ENCODE data around the gene CACNA1H.
"Not testable (repeated sequence)": the region's sequence is repeated elsewhere in the genome, so short reads cannot be mapped to it uniquely, and the experiment has no call there.

The CACNA1H gene

DNA sequence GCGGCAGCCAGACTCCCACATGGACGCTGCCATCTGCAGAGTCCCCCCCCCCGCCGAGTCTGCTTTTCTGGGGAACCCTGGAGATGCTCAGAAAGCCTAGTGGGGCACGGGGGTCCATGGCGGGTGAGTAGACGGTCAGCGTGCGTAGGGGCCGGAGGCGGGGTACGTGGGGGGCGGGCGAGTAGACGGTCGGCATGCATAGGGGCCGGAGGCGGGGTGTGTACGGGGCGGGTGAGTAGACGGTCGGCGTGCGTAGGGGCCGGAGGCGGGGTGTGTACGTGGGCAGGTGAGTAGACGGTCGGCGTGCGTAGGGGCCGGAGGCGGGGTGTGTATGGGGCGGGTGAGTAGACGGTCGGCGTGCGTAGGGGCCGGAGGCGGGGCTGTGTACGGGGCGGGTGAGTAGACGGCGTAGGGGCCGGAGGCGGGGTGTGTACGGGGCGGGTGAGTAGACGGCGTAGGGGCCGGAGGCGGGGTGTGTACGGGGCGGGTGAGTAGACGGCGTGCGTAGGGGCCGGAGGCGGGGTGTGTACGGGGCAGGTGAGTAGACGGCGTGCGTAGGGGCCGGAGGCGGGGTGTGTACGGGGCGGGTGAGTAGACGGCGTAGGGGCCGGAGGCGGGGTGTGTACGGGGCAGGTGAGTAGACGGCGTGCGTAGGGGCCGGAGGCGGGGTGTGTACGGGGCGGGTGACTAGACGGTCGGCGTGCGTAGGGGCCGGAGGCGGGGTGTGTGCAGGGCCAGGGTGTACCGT lies 32.7 kb downstream of the CACNA1H start:
- DNase-seq (ENCODE audit: extremely low read depth in 1 of 2, low read depth in 1 of 2) = not testable (repeated sequence)

DNA sequence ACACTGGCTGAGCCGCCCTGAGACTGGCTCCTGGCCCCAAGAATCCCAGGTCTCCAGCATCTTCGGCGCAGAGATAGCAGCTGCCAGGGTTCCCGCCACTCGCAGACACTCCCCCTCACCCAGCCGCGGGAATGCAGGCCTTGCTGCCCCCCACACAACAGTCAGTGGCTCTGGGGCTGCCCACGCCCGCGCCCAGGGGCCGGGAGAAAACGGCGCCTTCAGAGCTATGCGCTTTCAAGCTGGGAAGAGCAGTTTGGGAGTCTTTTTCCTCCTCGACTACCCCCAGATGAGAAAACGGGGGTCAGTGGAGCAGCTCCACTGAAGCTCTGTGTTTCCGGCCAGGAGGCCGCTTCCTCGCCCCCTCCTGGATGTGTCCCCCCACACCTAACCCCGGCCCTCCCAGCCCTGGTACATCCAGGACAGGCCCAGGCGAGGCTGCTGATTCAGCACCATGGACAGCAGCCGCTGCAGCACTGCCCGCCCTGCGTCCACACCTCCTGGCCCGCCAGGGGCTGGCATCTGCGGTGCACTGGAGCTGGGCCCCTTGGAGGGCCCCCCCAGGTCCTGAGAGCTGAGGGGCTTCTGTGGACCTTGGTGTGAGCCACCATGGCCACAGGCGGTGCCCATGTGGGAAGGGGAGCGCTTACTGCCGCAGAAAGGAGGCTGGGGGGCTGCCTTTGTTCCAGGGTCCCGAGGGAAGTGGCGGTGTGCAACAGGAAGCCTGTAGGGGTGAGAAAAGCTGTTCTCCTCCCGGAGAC lies 35.7 kb downstream of the CACNA1H start:
- no peak for DNase-seq (ENCODE audit: extremely low read depth in 1 of 2, low read depth in 1 of 2)

DNA sequence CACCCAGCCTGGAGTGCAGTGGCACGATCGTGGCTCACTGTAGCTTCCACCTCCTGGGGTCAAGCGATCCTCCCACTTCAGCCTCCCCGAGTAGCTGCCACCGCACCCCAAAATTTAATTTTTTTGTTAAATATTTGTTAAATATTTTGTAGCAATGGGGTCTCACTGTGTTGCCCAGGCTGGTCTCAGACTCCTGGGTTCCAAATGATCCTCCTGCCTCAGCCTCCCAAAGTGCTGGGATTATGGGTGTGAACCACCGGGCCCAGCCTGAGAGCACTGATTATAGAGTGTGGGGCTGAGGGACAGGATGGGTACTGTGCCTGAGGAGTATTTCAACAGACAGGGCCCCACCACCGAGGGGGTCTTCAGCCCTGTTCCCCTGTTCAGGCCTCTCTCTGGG lies 36.5 kb downstream of the CACNA1H start:
- DNase-seq (ENCODE audit: extremely low read depth in 1 of 2, low read depth in 1 of 2) = no peak

DNA sequence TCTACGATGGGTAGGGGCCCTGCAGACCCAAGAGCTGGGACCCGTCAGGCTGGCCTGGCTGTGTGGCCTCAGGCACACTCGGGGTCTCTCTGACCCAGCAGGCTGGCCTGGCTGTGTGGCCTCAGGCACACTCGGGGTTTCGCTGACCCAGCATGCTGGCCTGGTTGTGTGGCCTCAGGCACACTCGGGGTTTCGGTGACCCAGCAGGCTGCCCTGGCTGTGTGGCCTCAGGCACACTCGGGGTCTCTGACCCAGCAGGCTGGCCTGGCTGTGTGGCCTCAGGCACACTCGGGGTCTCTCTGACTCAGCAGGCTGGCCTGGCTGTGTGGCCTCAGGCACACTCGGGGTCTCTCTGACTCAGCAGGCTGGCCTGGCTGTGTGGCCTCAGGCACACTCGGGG lies 37.9 kb downstream of the CACNA1H start:
- DNase-seq (ENCODE audit: extremely low read depth in 1 of 2, low read depth in 1 of 2) = not testable (repeated sequence)

DNA sequence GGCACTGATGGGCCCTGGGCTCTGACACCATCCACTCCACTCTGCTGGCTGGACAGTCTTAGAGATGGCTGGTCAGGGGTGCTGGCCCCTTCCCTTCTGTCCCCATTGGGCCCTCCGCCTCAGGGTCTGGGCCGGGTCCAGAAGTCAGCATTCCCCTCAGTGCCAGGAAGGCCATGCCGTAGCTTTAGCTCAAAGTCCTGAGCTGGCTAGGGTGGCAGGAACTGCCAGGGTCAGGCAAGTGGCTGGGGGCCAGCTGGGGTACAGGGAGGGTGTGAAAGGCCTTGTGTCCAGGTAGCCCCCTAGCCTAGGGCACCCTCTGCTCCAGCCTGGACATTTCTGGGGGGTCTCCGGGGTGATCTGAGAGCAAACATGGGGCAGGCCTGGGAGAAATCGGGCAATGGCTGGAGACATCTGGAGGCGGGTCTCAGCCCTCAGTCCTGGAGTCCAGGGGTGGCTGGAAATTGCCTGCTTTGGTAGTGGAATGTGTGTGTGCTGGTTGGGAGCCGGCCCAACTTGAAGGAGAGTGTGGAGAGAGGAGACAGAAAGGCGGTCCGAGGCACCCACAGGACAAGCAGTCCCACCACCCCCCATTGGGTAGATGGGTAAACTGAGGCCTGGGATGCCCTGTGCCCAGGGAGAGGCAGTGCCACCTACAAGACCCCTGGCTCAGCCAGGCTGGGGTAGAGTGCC lies 39.6 kb downstream of the CACNA1H start:
- DNase-seq (ENCODE audit: extremely low read depth in 1 of 2, low read depth in 1 of 2) = no peak

DNA sequence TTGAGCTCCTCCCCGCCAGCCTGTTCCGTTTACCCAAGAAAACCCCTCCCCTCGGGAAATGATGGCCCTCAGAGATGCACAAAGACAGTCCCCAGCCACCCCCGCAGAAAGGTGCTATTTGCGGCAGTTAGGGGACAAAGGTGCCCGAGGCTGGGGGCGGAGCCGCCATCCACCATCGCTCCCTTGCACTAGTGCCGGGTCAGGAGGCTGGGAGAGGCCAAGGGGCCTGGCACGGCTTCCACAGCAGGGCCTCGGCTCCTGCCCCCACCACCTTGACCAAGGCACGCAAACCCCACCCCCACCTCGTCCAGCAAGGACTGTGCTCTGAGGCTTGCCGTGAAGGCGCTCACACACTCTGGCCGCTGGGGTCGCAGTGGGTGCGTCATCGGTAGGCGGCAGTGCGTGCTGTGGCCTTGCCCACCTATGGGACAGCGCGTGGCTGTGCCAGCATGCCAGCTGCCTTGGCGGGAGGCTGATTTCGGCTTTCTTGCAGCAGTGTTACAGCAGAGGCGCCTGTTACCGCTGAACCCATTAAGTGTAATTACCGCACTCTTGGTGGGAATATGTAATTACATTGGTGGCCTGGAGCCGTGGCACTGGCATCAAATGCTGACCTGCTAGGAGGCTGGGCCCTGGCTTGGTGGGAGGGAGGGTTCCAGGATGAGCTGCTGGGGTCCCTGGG lies 40.4 kb downstream of the CACNA1H start:
- no peak for DNase-seq (ENCODE audit: extremely low read depth in 1 of 2, low read depth in 1 of 2)

DNA sequence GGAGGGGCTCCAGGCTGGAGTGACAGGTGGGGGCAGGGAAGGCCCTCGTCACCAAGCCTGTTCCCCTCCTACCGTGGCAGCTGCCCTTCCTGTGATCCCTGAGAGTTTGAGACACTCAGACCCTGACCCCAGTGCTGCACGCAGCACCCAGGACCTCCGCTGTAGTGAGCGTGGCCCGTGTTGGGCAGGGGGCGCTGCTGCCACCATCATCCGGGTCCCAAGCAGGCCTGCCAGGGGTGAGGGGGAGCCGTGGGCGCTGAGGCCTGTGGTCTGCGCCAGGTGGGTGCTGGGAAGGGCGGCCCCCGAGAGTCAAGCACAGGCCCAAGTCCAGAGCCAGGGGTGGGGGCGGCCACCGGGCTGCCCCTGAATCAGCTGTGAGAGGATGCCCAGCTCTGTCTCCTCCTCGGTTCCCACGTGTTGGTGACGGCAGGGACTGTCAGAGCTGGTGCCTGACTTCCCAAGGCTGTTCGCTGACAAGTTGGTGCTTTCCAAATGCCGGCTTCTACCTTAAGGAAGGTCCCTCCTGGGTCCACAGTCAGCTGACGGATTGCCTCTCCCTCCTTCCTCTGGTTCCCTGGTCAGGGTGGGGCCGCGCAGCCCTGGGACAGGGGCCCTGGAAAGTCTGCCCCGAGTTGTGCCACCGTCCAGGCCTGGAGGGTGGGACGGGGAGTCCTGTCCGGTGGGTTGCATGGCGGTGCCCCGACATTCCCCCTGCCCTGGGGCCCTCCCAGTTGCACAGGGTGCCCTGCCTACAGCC lies 41.1 kb downstream of the CACNA1H start:
- DNase-seq (ENCODE audit: extremely low read depth in 1 of 2, low read depth in 1 of 2) = no peak

DNA sequence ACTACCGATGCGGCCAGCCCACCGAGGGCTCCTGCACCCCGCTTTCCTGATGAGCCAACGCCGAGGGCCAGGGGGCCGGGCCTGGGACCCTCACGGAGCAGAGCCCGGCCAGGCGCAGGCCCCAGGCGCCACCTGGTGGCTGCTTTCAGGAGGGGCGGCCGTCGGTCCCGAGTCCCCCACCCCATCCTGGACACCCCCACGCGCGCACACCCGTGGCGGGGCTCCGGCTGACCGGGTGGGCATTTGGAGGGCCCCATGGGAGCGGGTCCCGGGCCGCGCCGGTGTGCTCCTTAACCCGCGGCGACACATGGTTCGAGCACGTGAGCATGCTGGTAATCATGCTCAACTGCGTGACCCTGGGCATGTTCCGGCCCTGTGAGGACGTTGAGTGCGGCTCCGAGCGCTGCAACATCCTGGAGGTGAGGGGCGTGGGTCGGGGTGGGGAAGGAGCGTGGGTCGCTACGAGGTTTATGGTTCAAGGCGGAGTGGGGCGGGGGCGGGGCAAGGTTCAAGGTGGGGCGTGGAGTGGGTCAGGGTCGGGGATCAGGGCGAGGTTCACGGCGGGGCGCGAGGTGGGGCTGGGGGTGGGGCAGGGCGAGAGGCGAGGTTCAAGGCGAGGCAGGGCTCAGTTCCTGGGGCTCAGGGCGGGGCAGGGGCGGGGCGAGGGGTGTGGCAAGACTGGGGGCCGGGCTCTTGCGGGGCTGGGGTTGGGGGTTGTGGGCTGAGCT lies 41.9 kb downstream of the CACNA1H start:
- DNase-seq (ENCODE audit: extremely low read depth in 1 of 2, low read depth in 1 of 2) = no peak

DNA sequence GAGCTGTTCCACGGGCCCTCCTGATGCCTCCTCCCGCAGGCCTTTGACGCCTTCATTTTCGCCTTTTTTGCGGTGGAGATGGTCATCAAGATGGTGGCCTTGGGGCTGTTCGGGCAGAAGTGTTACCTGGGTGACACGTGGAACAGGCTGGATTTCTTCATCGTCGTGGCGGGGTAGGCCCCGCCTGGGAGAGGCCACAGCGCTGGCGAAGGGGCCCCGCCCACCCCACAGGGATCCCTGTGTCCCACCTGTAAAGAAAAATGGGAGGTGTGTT lies 42.4 kb downstream of the CACNA1H start:
- DNase-seq (ENCODE audit: extremely low read depth in 1 of 2, low read depth in 1 of 2) = no peak

DNA sequence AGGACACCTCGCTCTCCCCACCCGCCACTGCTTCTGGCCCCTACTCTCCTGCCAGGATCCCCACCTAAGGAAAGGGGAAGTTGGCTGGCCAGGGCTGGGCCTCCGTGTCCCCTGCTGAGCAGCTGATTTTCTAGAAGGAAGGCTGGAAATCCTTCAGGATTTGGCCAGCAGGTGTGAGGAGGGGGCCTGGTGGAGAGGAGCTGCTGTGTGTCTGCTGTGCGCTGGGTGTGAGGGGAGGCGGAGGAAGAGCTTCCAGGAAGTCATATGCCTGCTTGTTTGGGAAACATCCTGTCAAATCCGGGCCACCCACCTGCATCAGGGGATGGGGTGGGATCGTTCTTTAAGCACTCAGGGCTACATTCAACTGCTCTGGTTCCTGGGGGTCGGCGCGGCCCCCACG lies 43.6 kb downstream of the CACNA1H start:
- no peak for DNase-seq (ENCODE audit: extremely low read depth in 1 of 2, low read depth in 1 of 2)

DNA sequence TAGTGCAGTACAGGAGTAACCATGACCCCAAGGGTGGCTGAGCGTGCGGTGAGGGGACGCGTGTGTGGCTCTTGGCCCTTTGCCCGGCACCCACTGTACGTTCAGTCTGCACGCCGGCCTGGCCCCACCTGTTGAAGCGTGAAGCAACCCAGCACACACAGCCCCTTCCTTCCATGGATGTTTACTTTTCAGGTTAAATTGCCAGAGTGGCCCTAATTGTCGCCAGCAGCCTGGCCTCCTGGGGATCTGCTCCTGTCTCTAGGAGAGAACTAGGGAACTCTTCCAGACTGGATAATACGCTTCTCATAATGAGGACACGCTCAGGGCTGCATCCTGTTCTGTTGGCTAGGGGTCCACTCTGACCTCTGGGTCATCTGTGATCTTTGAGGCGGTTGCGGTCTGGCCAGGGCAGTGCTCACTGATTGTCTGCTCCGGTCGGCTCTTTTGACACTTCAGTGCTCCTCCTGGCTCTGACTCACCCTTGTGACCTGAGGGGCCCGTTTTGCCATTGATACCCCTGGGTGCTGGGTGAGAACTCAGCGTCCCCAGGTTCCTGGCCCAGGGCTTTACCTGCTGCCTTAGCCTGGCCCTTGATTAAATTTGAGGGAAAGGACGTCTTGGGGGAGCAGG lies 44.4 kb downstream of the CACNA1H start:
- DNase-seq (ENCODE audit: extremely low read depth in 1 of 2, low read depth in 1 of 2) = no peak

DNA sequence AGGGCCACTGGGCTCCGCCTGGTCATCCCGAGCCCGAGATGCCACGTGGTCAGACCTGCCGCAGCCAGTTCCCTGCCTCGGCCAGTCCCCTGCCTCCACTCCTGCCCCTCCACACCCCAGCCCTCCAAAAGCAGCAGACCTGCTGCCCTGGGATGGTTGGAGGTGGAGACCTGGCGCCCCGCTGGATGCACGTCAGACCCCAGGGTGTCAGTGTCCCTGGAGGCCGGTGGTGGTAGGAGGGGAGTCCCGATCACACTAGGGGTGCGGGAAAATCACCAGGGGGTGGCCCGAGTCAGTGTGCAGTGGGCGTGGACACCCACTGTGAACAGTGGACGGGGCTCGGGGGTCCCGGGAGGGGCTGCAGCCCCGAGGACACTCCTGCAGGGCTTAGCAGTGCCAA lies 45.3 kb downstream of the CACNA1H start:
- no peak for DNase-seq (ENCODE audit: extremely low read depth in 1 of 2, low read depth in 1 of 2)

DNA sequence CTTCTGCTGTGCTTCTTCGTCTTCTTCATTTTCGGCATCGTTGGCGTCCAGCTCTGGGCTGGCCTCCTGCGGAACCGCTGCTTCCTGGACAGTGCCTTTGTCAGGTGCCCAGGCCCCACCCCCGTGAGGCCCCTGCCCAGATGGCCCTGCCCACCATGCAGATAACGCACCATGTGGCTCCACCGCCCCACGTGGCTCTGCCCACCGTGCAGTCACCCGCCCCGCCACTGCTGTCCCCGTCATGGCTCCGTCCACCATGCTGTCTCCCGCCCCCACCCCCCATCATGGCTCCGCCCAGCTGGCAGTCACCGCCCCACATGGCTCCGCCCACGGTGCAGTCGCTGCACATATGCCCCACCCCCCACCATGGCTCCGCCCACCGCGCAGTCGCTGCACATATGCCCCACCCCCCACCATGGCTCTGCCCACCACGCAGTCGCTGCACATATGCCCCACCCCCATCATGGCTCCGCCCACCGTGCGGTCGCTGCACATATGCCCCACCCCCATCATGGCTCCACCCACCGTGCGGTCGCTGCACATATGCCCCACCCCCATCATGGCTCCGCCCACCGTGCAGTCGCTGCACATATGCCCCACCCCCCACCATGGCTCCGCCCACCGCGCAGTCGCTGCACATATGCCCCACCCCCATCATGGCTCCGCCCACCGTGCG lies 45.9 kb downstream of the CACNA1H start:
- not testable (repeated sequence) for DNase-seq (ENCODE audit: extremely low read depth in 1 of 2, low read depth in 1 of 2)

DNA sequence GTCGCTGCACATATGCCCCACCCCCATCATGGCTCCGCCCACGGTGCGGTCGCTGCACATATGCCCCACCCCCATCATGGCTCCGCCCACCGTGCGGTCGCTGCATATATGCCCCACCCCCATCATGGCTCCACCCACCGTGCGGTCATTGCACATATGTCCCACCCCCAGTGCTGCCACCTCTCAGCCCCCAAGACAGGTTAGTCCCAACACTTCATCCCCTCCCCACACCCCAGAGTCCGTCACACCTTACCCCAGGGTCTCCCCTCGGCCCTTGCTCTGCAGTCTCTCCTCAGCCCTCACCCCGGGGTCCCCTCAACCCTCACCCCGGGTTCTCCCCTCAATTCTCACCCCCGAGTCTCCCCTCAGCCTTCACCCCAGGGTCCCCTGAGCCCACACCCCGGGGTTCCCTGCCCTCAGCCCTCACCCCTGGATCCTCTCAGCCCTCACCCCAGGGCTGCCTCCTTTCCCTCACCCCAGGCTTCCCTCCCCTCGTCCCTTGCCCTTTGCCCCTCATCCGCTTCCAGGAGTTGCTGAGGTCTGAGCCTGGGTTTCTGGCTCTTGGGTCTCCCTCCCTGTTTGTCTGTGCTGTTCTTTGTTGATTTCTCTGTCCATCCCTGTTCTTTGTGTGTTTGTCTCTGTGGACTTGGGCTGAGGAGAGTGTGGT lies 46.6 kb downstream of the CACNA1H start:
- no peak for DNase-seq (ENCODE audit: extremely low read depth in 1 of 2, low read depth in 1 of 2)

DNA sequence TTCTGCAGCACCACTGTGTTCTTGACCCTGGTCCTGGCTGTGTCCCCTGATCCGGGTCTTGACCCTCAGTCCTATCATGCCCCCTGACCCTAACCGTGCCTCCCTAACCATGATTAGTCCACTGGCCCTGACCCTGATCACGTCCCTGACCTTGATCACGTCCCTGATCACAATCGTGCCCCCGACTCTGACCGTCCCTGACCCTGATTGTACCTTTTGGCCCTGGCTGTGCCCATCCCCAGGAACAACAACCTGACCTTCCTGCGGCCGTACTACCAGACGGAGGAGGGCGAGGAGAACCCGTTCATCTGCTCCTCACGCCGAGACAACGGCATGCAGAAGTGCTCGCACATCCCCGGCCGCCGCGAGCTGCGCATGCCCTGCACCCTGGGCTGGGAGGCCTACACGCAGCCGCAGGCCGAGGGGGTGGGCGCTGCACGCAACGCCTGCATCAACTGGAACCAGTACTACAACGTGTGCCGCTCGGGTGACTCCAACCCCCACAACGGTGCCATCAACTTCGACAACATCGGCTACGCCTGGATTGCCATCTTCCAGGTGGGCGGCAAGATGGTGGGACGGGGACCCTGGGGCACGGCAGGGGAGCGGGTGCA lies 47.2 kb downstream of the CACNA1H start:
- no peak for DNase-seq (ENCODE audit: extremely low read depth in 1 of 2, low read depth in 1 of 2)

DNA sequence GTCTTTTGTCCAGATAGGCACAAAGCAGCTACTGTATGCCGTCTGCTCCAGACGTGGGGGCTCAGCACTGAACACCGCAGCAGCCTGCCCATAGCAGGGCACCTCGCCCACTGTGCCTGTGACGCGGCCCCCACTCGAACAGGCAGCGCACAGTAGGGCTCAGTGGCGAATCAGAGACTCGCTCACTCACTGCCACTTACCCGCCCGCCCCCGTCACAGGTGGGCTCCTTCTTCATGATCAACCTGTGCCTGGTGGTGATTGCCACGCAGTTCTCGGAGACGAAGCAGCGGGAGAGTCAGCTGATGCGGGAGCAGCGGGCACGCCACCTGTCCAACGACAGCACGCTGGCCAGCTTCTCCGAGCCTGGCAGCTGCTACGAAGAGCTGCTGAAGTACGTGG lies 48.5 kb downstream of the CACNA1H start:
- DNase-seq (ENCODE audit: extremely low read depth in 1 of 2, low read depth in 1 of 2) = no peak

DNA sequence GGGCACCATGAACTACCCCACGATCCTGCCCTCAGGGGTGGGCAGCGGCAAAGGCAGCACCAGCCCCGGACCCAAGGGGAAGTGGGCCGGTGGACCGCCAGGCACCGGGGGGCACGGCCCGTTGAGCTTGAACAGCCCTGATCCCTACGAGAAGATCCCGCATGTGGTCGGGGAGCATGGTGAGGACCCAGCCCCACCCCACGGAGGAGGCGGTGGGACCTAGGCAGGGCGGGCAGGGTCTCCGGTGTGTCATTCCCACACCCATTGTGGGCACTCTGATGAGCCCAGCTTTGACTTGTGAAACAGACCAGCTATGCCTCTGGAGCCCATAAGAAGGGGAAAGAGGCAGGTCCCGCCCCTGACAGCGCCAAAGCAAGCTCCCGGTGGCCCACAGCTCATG lies 49.4 kb downstream of the CACNA1H start:
- no peak for DNase-seq (ENCODE audit: extremely low read depth in 1 of 2, low read depth in 1 of 2)

DNA sequence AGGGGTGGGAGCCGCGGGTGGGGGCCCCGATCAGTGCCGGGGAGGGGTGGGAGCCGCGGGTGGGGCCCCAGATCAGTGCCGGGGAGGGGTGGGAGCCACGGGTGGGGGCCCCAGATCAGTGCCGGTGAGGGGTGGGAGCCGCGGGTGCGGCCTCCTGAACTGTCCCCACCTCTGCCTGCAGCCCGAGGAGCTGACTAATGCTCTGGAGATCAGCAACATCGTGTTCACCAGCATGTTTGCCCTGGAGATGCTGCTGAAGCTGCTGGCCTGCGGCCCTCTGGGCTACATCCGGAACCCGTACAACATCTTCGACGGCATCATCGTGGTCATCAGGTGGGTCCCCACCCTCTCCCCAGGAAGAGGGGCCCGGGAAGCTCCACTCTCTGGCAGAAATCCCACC lies 52.0 kb downstream of the CACNA1H start:
- DNase-seq (ENCODE audit: extremely low read depth in 1 of 2, low read depth in 1 of 2) = no peak
